HL-60/S4 treated with phorbol 12-myristate 13-acetate at 8.2 ng/mL for 4 days and 3 days (cell line): Measurements from ENCODE around the gene TRIM40.

Experiments
- in situ Hi-C: fragments of 300-500 bp; cut with MboI; formaldehyde crosslinking; loops from 2 replicates; pipeline ENCODE4 v1.15.0; 2022; ENCODE audit warnings: low sequenced_read_pairs

TRIM40 gene

DNA sequence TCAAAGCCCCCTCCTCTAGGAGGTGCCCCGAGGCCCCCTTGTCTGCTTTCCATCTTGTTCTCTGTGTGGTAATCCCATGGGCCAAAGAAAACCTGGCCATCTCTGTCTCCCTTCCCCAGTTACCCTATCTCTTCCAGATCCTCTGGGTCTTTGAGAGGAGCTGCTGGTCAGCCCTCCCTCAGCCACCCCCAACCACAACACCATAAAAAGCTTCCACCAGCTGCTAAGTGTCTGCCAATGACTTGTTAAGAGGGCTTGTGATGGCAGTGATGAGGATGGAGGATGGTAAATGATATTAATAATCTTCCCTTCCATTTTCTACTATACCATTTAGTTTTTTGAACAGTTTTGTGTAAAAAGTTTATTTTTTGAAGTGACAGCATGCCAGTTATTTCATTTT is 60.0 kb downstream of the TRIM40 start:
- in situ Hi-C loops = no loop called here

DNA sequence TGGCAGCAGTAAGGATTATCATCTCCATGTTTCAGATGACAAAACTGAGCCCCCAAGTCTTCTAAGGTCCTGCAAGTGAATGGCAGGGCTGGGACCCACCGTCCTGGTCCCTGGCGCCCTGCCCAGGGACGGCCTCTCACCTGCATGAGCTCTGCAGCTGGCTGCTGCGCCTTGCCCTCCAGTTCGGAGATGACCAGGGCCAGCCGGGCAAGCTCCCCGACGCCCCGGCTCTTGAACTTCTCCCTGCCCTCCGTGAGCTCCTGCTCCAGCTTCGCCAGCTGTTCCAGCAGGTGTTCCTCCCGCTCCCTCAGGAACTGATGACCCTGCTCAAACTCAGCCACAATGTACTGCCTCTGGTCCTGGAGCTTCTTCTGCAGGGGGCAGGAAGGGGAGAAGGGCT is 60.4 kb downstream of the TRIM40 start:
- in situ Hi-C loops = no loop called here
